Stromal cell of bone marrow (primary cell): ENCODE results near the gene RNF44.

ENCODE experiments used
- DNase-seq: peaks from one replicate; pipeline ENCODE4 v3.0.0-alpha.2; 2012; ENCODE audit warnings: low read depth

Gene RNF44

GRCh38 chr5:176536902-176537553 is at the start of gene RNF44:
Gene RNF44, minus strand, starts transcription at chr5:176537402. Its CDS starts 4,930 bp downstream, at chr5:176532472.
- peak; percentile 95 for DNase-seq

- DNase-seq: no peak
Observed at GRCh38 chr5:176583076-176583475, 45.9 kb upstream of the RNF44 start.

DNA sequence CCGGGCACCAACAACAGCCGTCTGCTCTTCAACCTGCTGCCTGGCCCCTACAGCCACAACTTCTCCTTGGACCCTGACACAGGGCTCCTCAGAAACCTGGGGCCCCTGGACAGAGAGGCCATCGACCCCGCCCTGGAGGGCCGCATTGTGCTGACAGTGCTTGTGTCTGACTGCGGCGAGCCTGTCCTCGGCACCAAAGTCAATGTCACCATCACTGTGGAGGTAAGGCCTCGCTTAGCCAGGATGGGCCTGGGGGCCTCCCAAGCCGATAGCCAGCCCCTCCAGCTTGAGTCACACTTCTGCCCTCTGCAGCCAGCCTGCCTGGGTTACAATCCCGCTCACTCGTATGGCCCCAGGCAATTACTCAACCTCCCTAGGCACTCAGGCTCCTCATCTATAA is 44.2 kb upstream of the RNF44 start:
- DNase-seq: no peak

- DNase-seq: no peak
Observed at GRCh38 chr5:176579323-176579722, 42.1 kb upstream of the RNF44 start.

- no peak for DNase-seq
Observed at GRCh38 chr5:176578391-176578808, 41.2 kb upstream of the RNF44 start.

DNA sequence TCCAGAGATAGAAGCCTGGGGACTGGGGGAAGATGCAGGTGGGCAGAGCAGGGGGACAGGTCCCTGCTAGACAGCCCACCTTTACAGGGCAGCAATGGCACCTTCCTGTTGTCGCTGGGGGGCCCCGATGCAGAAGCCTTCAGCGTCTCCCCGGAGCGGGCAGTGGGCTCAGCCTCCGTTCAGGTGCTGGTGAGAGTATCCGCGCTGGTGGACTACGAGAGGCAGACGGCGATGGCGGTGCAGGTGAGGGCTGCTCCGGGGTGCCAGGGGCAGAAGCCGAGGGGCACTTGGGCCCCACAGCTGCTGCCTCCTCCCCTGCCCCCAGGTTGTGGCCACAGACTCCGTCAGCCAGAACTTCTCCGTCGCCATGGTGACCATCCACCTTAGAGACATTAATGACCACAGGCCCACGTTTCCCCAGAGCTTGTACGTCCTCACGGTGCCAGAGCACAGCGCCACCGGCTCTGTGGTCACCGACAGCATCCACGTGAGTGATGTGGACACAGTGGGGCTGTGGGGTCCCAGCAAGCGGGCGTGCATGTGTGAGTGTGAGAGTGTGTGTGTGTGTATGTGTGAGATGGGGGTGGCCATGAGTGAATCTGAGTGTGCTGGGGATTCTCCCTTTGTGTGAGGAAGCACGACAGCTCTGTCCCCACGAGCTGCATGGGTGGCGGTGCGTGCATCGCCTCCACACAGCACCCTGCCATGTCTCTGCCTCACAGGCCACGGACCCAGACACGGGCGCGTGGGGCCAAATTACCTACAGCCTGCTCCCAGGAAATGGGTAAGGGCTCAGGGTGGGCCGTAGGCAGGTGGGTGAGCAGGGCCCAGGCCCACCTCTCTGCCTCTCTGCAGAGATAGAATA is 40.3 kb upstream of the RNF44 start:
- DNase-seq: no peak

DNA sequence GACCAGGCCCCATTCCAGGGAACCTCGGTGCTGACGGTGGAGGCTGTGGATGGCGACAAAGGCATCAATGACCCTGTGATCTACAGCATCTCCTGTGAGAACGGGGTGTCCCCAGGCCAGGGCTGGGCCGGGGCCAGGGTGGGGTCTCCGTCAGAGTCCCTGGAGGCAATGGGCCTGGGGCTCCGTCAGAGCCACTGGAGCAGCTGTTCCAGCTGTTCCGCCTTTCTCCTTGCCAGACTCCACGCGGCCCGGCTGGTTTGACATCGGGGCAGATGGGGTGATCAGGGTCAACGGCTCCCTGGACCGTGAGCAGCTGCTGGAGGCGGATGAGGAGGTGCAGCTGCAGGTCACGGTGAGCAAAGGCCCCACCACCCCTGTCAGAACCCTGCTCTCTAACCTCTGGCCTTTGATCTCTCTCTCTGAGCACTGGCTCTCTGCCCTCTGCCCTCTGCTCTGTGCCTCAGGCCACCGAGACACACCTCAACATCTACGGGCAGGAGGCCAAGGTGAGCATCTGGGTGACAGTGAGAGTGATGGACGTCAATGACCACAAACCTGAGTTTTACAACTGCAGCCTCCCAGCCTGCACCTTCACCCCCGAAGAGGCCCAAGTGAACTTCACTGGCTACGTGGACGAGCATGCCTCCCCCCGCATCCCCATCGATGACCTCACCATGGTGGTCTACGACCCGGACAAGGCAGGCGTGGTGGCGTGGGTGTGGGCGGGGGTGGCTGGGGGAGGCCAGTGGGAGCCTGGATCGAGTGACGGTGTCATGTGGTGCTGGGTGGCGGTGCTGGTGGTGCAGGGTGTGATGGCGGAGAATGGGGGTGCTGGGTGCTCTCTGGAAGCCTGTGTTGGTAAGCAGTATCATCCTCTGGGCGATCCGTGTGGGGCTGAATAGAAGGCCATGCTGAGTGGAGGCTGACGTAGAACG is 38.6 kb upstream of the RNF44 start:
- DNase-seq: no peak

- no peak for DNase-seq
Observed at GRCh38 chr5:176575066-176575465, 37.9 kb upstream of the RNF44 start.

- DNase-seq: no peak
Observed at GRCh38 chr5:176574297-176574591, 37.0 kb upstream of the RNF44 start.

DNA sequence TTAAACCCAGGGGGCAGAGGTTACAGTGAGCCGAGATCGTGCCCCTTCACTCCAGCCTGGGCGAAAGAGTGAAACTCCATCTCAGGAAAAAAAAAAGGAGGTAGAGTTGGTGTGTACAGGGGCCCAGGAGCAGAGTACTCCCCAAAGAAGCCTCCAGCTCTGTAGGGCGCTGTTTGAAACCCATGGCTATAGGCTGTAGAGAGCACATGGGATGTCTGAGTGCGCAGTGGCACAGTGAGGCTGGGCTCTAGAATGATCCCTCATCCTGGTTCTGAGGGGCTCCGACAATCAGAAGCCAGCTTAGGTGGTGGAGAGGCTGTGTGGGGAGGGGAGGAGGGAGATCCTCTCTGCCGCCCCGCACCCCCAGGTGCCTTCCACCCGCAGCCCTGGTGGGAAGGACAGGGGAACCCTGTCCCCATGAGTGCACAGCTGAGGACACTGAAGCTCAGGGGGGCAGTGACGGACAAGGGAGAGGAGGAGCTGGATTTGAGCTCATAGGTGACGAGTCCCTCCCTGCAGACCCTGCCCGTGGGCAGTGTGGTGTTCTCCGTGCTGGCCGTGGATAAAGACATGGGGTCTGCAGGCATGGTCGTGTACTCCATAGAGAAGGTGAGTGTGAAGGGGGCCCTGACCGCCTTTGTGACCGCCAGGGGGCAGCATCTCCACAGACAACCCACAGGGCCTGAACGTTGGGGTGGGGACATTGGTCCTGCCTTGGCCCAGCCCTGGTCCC is 36.5 kb upstream of the RNF44 start:
- peak; percentile 8 for DNase-seq

DNA sequence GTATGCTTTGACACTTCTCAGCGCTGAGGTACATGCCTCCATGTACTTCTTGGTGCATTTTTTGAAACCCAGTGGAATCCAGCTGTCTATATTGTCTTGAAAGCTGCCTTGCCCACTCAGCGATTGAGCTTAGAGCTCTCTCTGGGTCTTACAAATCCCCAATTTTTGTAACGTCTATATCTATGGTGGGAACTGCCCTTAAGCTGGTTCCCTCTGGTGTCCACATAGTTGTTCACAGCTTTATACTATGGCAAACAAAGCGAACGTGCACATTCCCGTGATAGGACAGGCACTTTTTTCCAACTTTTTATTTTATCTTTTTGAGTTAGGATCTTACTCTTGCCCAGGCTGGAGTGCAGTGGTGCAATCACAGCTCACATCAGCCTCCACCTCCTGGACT is 32.8 kb upstream of the RNF44 start:
- DNase-seq: peak; percentile 3

- DNase-seq: no peak
Observed at GRCh38 chr5:176568657-176569056, 31.5 kb upstream of the RNF44 start.

DNA sequence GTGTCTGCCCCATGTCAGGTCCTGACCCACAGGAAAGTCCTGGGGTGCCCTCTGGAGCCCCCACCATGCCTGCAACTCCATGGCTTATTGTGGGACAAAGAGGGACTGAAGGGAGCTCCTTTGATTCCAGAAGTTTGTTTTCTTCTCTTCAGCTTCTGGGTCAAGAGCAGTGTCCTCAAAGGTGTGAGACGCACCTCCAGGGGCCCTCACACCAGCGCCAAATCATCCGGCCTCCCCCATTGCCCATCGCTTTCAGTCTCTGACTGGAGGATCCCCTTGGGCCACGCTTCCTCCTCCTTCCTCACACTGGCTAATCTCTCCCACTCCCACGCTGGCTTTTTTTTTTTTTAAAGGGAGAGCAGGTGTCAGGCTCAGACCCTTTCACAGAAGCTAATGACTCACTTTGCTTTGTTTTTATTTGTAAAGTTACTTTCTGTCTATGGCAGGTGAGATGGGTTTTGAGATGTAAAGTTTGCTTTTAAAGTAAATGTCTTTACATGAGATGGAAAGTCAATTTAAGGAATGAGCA is 28.6 kb upstream of the RNF44 start:
- DNase-seq: no peak

GRCh38 chr5:176564002-176564401 is 26.8 kb upstream of the RNF44 start:
- DNase-seq: no peak

DNA sequence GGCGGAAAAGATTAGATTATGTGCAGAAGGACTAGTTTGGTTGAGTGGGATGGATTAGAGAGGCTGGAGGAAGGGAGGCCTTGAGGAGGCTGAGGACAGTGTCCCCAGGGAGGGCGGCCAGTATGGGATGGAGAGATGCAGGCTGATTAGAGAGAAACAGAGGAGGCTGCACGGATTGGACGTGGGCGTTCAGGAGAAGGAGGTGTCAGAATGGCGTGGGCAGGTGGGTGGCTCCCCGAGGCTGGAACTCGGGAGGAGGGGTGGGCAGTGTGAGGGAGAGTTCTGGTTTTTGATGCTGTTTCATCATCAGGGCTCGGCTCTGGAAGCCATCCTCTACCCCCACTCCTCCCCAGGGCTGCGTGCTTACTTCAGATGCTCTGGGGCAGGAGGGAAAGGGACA is 25.0 kb upstream of the RNF44 start:
- DNase-seq: no peak

DNA sequence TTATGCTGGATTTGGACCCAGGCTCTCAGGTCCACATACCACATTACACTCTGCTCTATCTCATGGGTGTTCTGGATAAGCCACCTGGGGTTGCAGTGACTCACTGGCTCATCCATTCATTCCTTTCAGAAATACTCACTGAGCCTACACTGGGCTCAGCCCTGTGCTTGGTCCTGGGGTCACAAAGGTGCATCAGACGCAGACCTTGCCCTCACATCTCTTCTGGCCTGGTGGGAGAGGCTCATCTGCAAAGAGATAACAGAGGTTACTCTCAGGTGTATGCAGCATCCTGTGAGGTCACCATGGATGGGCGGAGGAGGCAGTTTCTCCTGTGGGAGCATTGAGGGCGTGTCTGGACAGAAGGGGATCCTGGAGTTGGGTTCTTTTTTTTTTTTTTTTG is 24.1 kb upstream of the RNF44 start:
- no peak for DNase-seq

DNA sequence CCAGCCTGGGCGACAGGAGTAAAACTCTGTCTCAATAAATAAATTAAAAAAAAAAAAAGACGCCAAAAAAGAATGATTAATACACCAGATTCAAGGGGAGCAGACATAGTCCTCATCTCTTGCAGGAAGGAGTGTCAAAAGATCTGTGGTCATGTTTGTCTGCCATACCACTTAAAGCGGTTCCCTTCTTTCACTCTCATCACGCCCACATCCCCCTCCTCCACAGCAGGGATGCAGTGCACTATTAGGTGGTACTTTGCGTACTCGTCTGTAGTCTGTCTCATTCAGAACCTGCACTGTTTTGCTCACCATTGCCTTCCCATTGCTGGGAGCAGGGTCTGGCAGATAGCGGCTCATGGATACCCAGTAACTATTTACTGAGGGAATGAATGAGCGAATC is 23.2 kb upstream of the RNF44 start:
- DNase-seq: no peak

GRCh38 chr5:176559683-176560082 is 22.5 kb upstream of the RNF44 start:
- DNase-seq: no peak

DNA sequence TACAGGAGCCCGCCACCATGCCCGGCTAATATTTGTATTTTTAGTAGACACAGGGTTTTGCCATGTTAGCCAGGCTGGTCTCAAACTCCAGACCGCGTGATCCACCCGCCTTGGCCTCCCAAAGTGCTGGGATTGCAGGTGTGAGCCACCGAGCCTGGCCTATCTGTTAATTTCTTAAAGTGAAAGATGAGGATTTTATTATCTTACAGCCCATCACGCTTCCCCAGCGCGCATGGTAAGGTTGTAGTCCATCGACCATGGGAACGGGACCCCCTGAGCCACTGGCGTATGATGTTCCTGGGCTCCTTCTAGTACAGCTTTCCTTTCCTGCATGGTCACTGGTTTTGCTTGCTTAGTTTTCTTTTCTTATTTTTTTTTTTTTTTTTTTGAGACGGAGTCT is 20.6 kb upstream of the RNF44 start:
- no peak for DNase-seq

- DNase-seq: no peak
Observed at GRCh38 chr5:176553260-176554085, 16.3 kb upstream of the RNF44 start.
